IMR-90 (cell line): ENCODE results near the gene ZNF316. TPM values are rescaled to one million over a fixed set of nuclear protein-coding genes. Genes with fewer than 3 reads are reported as not detected.

Experiments
- ATAC-seq: fragments of 200-7000 bp; cut with Tn5 transposase; 2 replicates; pipeline ENCODE4 v1.9.1; 2020; ENCODE audit warnings: low read depth, mild to moderate bottlenecking, moderate library complexity
- BruUV-seq: library from RNA; stranded (reverse); fragments of 400-500 nt; replicated peaks from 2 replicates; lab custom pipeline; 2021; lab: Mats Ljungman, UMichigan
- CTCF ChIA-PET: fragments of 300-600 bp; formaldehyde crosslinking; extraction: SDS; loops from one replicate; lab custom pipeline; 2021; ENCODE audit warnings: antibody characterized with exemption; lab: Yijun Ruan, JAX
- POLR2A ChIA-PET: fragments of 300-600 bp; sonication (Branson Sonifier 250); formaldehyde crosslinking; loops from one replicate; lab custom pipeline; 2022; ENCODE audit warnings: antibody characterized with exemption; ENCODE audit not compliant: unreplicated experiment; lab: Charles Lee
- DNase-seq: peaks from one replicate; pipeline ENCODE4 v3.0.0; 2013
- H2AFZ ChIP-seq: replicated peaks from 2 replicates; pipeline ENCODE3; 2013; ENCODE audit warnings: low read length, mild to moderate bottlenecking; ENCODE audit not compliant: poor library complexity
- H2AK5ac ChIP-seq: 2 replicates; pipeline ENCODE4 v1.6.1; 2013; ENCODE audit warnings: low read depth, low read length, inconsistent platforms
- H2AK9ac ChIP-seq: replicated peaks from 2 replicates; pipeline ENCODE3; 2013; ENCODE audit warnings: mild to moderate bottlenecking, low read depth, low read length, moderate library complexity; ENCODE audit not compliant: poor library complexity
- H2BK120ac ChIP-seq: 2 replicates; pipeline ENCODE4 v1.6.1; 2013; ENCODE audit warnings: low read depth, low read length, inconsistent platforms
- H2BK15ac ChIP-seq: 3 replicates; pipeline ENCODE4 v1.6.1; 2013; ENCODE audit warnings: low read depth, low read length, inconsistent platforms
- H2BK20ac ChIP-seq: 2 replicates; pipeline ENCODE4 v1.6.1; 2013; ENCODE audit warnings: low read depth, mild to moderate bottlenecking, inconsistent platforms, low read length, moderate library complexity
- H2BK5ac ChIP-seq: 2 replicates; pipeline ENCODE4 v1.6.1; 2013; ENCODE audit warnings: mild to moderate bottlenecking, low read depth, low read length, inconsistent platforms; ENCODE audit not compliant: poor library complexity, severe bottlenecking
- H3K14ac ChIP-seq: replicated peaks from 2 replicates; pipeline ENCODE4 v1.6.1; 2013; ENCODE audit warnings: low read depth, low read length, inconsistent platforms
- H3K18ac ChIP-seq: 2 replicates; pipeline ENCODE4 v1.6.1; 2013; ENCODE audit warnings: low read depth, low read length, control low read depth
- H3K23ac ChIP-seq: 2 replicates; pipeline ENCODE4 v1.6.1; 2013; ENCODE audit warnings: low read depth, low read length, inconsistent platforms
- H3K27ac ChIP-seq: 2 replicates; pipeline ENCODE4 v1.5.1; 2013; ENCODE audit warnings: mild to moderate bottlenecking, control low read depth, low read length; ENCODE audit not compliant: insufficient read depth
- H3K27me3 ChIP-seq: 2 replicates; pipeline ENCODE4 v1.6.1; 2013; ENCODE audit warnings: low read length; ENCODE audit not compliant: control insufficient read depth, insufficient read depth
- H3K36me3 ChIP-seq: 2 replicates; pipeline ENCODE4 v1.6.1; 2013; ENCODE audit warnings: low read length, mixed read lengths; ENCODE audit not compliant: control insufficient read depth, insufficient read depth
- H3K4ac ChIP-seq: 2 replicates; pipeline ENCODE4 v1.6.1; 2013; ENCODE audit warnings: low read depth, low read length, inconsistent platforms
- H3K4me1 ChIP-seq: 2 replicates; pipeline ENCODE4 v1.6.1; 2013; ENCODE audit warnings: low read length, mixed read lengths; ENCODE audit not compliant: control insufficient read depth, insufficient read depth
- H3K4me2 ChIP-seq: 2 replicates; pipeline ENCODE4 v1.6.1; 2013; ENCODE audit warnings: low read depth, mild to moderate bottlenecking, control low read depth, low read length, moderate library complexity
- H3K4me3 ChIP-seq: 2 replicates; pipeline ENCODE4 v1.5.1; 2013; ENCODE audit warnings: low read depth, mild to moderate bottlenecking, control low read depth, low read length, moderate library complexity; ENCODE audit not compliant: insufficient read depth
- H3K56ac ChIP-seq: 2 replicates; pipeline ENCODE4 v1.6.1; 2013; ENCODE audit warnings: low read length, inconsistent platforms; ENCODE audit not compliant: insufficient read depth; ENCODE audit errors: extremely low read depth
- H3K79me1 ChIP-seq, 2 experiments: 2 replicates each; pipeline ENCODE4 v1.6.1; 2013; ENCODE audit warnings: low read length in 2 of 2, inconsistent platforms in 1 of 2, low read depth in 1 of 2
- H3K9ac ChIP-seq: 2 replicates; pipeline ENCODE4 v1.6.1; 2013; ENCODE audit warnings: low read depth, low read length, control low read depth
- H3K9me1 ChIP-seq: 2 replicates; pipeline ENCODE4 v1.6.1; 2013; ENCODE audit warnings: low read length, inconsistent platforms; ENCODE audit not compliant: insufficient read depth
- H3K9me3 ChIP-seq: 2 replicates; pipeline ENCODE4 v1.6.1; 2013; ENCODE audit warnings: low read length; ENCODE audit not compliant: control insufficient read depth, insufficient read depth
- H4K20me1 ChIP-seq: 2 replicates; pipeline ENCODE4 v1.6.1; 2013; ENCODE audit warnings: low read length, inconsistent platforms; ENCODE audit not compliant: insufficient read depth
- H4K5ac ChIP-seq: 2 replicates; pipeline ENCODE4 v1.6.1; 2013; ENCODE audit warnings: mild to moderate bottlenecking, low read depth, low read length, control low read depth
- H4K8ac ChIP-seq, 2 experiments: 2 replicates each; pipeline ENCODE4 v1.6.1; 2013; ENCODE audit warnings: low read depth in 2 of 2, low read length in 2 of 2, control low read depth in 1 of 2, inconsistent platforms in 1 of 2
- H4K91ac ChIP-seq: 2 replicates; pipeline ENCODE4 v1.6.1; 2013; ENCODE audit warnings: low read depth, low read length, inconsistent platforms; ENCODE audit not compliant: insufficient read depth
- BHLHE40 ChIP-seq: fragments of 150-350 bp; IDR thresholded peaks from 2 replicates; pipeline ENCODE4 v1.6.1; 2016; ENCODE audit warnings: mild to moderate bottlenecking, low read depth, low read length
- CEBPB ChIP-seq: IDR thresholded peaks from 2 replicates; pipeline ENCODE4 v1.6.1; 2012; ENCODE audit warnings: low read depth, low read length, improper control_type of control experiment
- CHD1 ChIP-seq: IDR thresholded peaks from 2 replicates; pipeline ENCODE4 v1.6.1; 2012; ENCODE audit warnings: low read depth, low read length, improper control_type of control experiment
- CTCF ChIP-seq: conservative IDR thresholded peaks from 2 replicates; pipeline ENCODE4 v1.5.1; 2012; ENCODE audit warnings: mild to moderate bottlenecking, low read depth, low read length, improper control_type of control experiment
- MAFK ChIP-seq: IDR thresholded peaks from 2 replicates; pipeline ENCODE4 v1.6.1; 2012; ENCODE audit warnings: low read depth, low read length, improper control_type of control experiment
- MAZ ChIP-seq: IDR thresholded peaks from 2 replicates; pipeline ENCODE4 v1.6.1; 2012; ENCODE audit warnings: low read depth, mild to moderate bottlenecking, low read length, improper control_type of control experiment, moderate library complexity, borderline replicate concordance
- MXI1 ChIP-seq: IDR thresholded peaks from 2 replicates; pipeline ENCODE4 v1.6.1; 2012; ENCODE audit warnings: low read depth, mild to moderate bottlenecking, low read length, moderate library complexity, borderline replicate concordance
- NFE2L2 ChIP-seq: fragments of 150-350 bp; IDR thresholded peaks from 2 replicates; pipeline ENCODE4 v1.6.1; 2016; ENCODE audit warnings: low read depth, mild to moderate bottlenecking, low read length
- POLR2A ChIP-seq: IDR thresholded peaks from 2 replicates; pipeline ENCODE4 v1.6.1; 2012; ENCODE audit warnings: mild to moderate bottlenecking, low read depth, low read length
- RAD21 ChIP-seq: IDR thresholded peaks from 2 replicates; pipeline ENCODE4 v1.6.1; 2012; ENCODE audit warnings: low read length, improper control_type of control experiment
- RCOR1 ChIP-seq: IDR thresholded peaks from 2 replicates; pipeline ENCODE4 v1.6.1; 2012; ENCODE audit warnings: mild to moderate bottlenecking, low read length, improper control_type of control experiment; ENCODE audit not compliant: insufficient replicate concordance
- RFX5 ChIP-seq: IDR thresholded peaks from 2 replicates; pipeline ENCODE4 v1.8.0; 2012; ENCODE audit warnings: low read depth, mild to moderate bottlenecking, low read length, moderate library complexity
- SMC3 ChIP-seq: fragments of 150-350 bp; IDR thresholded peaks from 2 replicates; pipeline ENCODE4 v1.6.1; 2016; ENCODE audit warnings: low read depth, mild to moderate bottlenecking, antibody characterized with exemption, low read length, moderate library complexity
- USF2 ChIP-seq: fragments of 150-350 bp; IDR thresholded peaks from 2 replicates; pipeline ENCODE4 v1.6.1; 2017; ENCODE audit warnings: mild to moderate bottlenecking, antibody characterized with exemption, low read length, low read depth
- WGBS, 2 experiments: methylation state at CpG; one replicate each; pipeline versions ENCODE4 v1.1.5 to v1.1.7; 2013; ENCODE audit warnings: missing lambda C conversion rate in 2 of 2; ENCODE audit not compliant: insufficient read length in 1 of 2; ENCODE audit errors: extremely low coverage in 2 of 2; 5-methylcytosine and 5-hydroxymethylcytosine counted together
- dilution Hi-C: fragments of 300-500 bp; cut with HindIII; formaldehyde crosslinking; loops from one replicate; pipeline ENCODE4 v1.14.3; 2018; ENCODE audit warnings: low sequenced_read_pairs; ENCODE audit not compliant: unreplicated experiment
- in situ Hi-C: fragments of 300-500 bp; cut with MboI; formaldehyde crosslinking; loops from 3 replicates; pipeline ENCODE4 v1.14.3; 2019; ENCODE audit warnings: low sequenced_read_pairs, inconsistent platforms, mixed read lengths
- intact Hi-C: fragments of 100-400 bp; cut with micrococcal nuclease; formaldehyde crosslinking; loops from 2 replicates; pipeline ENCODE4 v1.10.0; 2022
- polyA plus RNA-seq, 3 experiments: library from polyadenylated mRNA; depleted of rRNA; stranded (reverse); fragments of >200 nt; gene quantifications; 2 replicates each; pipeline ENCODE4 v1.2.3, GENCODE V29; 2012; ENCODE audit warnings: low replicate concordance in 1 of 3
- total RNA-seq: library from RNA; depleted of rRNA; stranded (reverse); fragments of >200 nt; gene quantifications from 2 replicates; pipeline ENCODE4 v1.2.3, GENCODE V29; 2012

Gene ZNF316
- total and polyA plus RNA-seq, 2 of the 4 experiments (the other 2 are of a cell fraction) = 3.2 to 7.2 TPM

GRCh38 chr7:6614953-6615722 is 22.0 kb upstream of the ZNF316 start, which contains the start of gene ZNF853:
TSS of gene ZNF853 (plus strand) at chr7:6615610. CDS start at chr7:6616175, 565 bp downstream.
- DNase-seq (no peak), ATAC-seq (peak; percentile 74)
- Histone ChIP-seq H4K20me1 (no peaks in the 10 kb centered on the region), H4K8ac (peak within 1 kb of the TSS in 1 of 2 experiments; percentile 60; a peak in 2 of 4 replicates), H2BK20ac (no peak within 1 kb of the TSS), H3K23ac (peak within 1 kb of the TSS; percentile 49; the same call in 1 of the 2 replicates), H3K14ac (peak within 1 kb of the TSS; percentile 59; the same call in 1 of the 2 replicates), H2AFZ (peak within 1 kb of the TSS; percentile 91), H3K9me1 (no peaks in the 10 kb centered on the region), H2BK15ac (no peak within 1 kb of the TSS), H2AK5ac (no peak within 1 kb of the TSS), H3K18ac (no peak within 1 kb of the TSS), H2BK5ac (no peak within 1 kb of the TSS), H4K5ac (peak within 1 kb of the TSS; percentile 72; the same call in 1 of the 2 replicates), H3K56ac (no peak within 1 kb of the TSS), H3K4me3 (peak within 1 kb of the TSS; percentile 67), H3K9me3 (no peaks in the 10 kb centered on the region), H2BK120ac (no peak within 1 kb of the TSS), H3K4ac (no peak within 1 kb of the TSS; the same call in 1 of the 2 replicates), H3K36me3 (no peaks in the 10 kb centered on the region; the same call in 1 of the 2 replicates), H4K91ac (no peak within 1 kb of the TSS), H3K4me1 (peaks cover 3% of the 10 kb centered on the region; the same call in 1 of the 2 replicates), H3K27ac (no peak within 1 kb of the TSS; the same call in 1 of the 2 replicates), H3K9ac (peak within 1 kb of the TSS; percentile 50), H3K4me2 (peak within 1 kb of the TSS; percentile 96), H3K27me3 (peaks cover 6% of the 10 kb centered on the region; the same call in 1 of the 2 replicates), H2AK9ac (peak within 1 kb of the TSS; percentile 78), H3K79me1 (no peaks in the 10 kb centered on the region)
- dilution Hi-C loops = no loop called here
- in situ Hi-C loops = no loop called here
- intact Hi-C loops = no loop called here
- BruUV-seq = no TSS peak
- TF ChIP-seq BHLHE40 (no peak), CHD1 (no peak), CTCF (no peak), RAD21 (no peak), RCOR1 (no peak), MAFK (no peak), MXI1 (no peak), RFX5 (no peak), NFE2L2 (no peak), POLR2A (no peak), MAZ (no peak), CEBPB (no peak), SMC3 (no peak), USF2 (no peak)
- CTCF ChIA-PET = no interaction called here
- POLR2A ChIA-PET = no interaction called here
- 11% methylated on average over 17 of the region's 91 CpGs; no CpG with 5 or more reads in 1 of the 2 experiments for WGBS, 2 experiments
